ENCODE results near the gene PLXND1. TPM values are rescaled to one million over a fixed set of nuclear protein-coding genes. Genes with fewer than 3 reads are reported as not detected.

Gene PLXND1
- total RNA-seq, 1 experiment from 2014 or later: 22.0 TPM

GRCh38 chr3:129533406-129533805 lies 73.1 kb downstream of the PLXND1 start:
- peaks cover 8% of the 10 kb centered on the region for H3K4me1 Mint-ChIP-seq (ENCODE audit: low read depth, unreplicated experiment)
- no peak overlapping the region for H3K4me3 Mint-ChIP-seq (ENCODE audit: low read depth, unreplicated experiment)
- TF ChIP-seq CTCF (IDR thresholded peaks at IDR 0.05; ENCODE audit: unreplicated experiment): no peak
- CTCF ChIA-PET: no interaction called here
- DNase-seq: no peak
- H3K27ac Mint-ChIP-seq (ENCODE audit: unreplicated experiment): no peak overlapping the region
- no peaks in the 10 kb centered on the region for H3K9me3 Mint-ChIP-seq (ENCODE audit: low read depth, unreplicated experiment)
- H3K27me3 Mint-ChIP-seq (ENCODE audit: unreplicated experiment): peaks cover 52% of the 10 kb centered on the region
- no peaks in the 10 kb centered on the region for H3K36me3 Mint-ChIP-seq (ENCODE audit: insufficient read depth, unreplicated experiment)
- BruUV-seq (replicated peaks): no TSS peak
- intact Hi-C loops (cut with micrococcal nuclease; ENCODE audit: unreplicated experiment): no loop called here

GRCh38 chr3:129532261-129532660 lies 74.2 kb downstream of the PLXND1 start:
- peaks cover 52% of the 10 kb centered on the region for H3K27me3 Mint-ChIP-seq (ENCODE audit: unreplicated experiment)
- no peak for DNase-seq
- no peaks in the 10 kb centered on the region for H3K9me3 Mint-ChIP-seq (ENCODE audit: low read depth, unreplicated experiment)
- peaks cover 8% of the 10 kb centered on the region for H3K4me1 Mint-ChIP-seq (ENCODE audit: low read depth, unreplicated experiment)
- H3K36me3 Mint-ChIP-seq (ENCODE audit: insufficient read depth, unreplicated experiment): no peaks in the 10 kb centered on the region
- BruUV-seq (replicated peaks): no TSS peak
- CTCF ChIA-PET: no interaction called here
- no peak overlapping the region for H3K4me3 Mint-ChIP-seq (ENCODE audit: low read depth, unreplicated experiment)
- H3K27ac Mint-ChIP-seq (ENCODE audit: unreplicated experiment): no peak overlapping the region
- no peak for TF ChIP-seq CTCF (IDR thresholded peaks at IDR 0.05; ENCODE audit: unreplicated experiment)
- intact Hi-C loops (cut with micrococcal nuclease; ENCODE audit: unreplicated experiment): no loop called here

GRCh38 chr3:129531699-129532098 lies 74.8 kb downstream of the PLXND1 start:
- no peak for TF ChIP-seq CTCF (IDR thresholded peaks at IDR 0.05; ENCODE audit: unreplicated experiment)
- Mint-ChIP-seq H3K4me3 (ENCODE audit: low read depth, unreplicated experiment) (no peak overlapping the region), H3K27me3 (ENCODE audit: unreplicated experiment) (peaks cover 57% of the 10 kb centered on the region), H3K9me3 (ENCODE audit: low read depth, unreplicated experiment) (no peaks in the 10 kb centered on the region), H3K27ac (ENCODE audit: unreplicated experiment) (no peak overlapping the region), H3K4me1 (ENCODE audit: low read depth, unreplicated experiment) (peaks cover 8% of the 10 kb centered on the region), H3K36me3 (ENCODE audit: insufficient read depth, unreplicated experiment) (no peaks in the 10 kb centered on the region)
- BruUV-seq (replicated peaks): no TSS peak
- intact Hi-C loops (cut with micrococcal nuclease; ENCODE audit: unreplicated experiment): no loop called here
- CTCF ChIA-PET: no interaction called here
- DNase-seq: no peak

- no peaks in the 10 kb centered on the region for H3K9me3 Mint-ChIP-seq (ENCODE audit: low read depth, unreplicated experiment)
- peaks cover 58% of the 10 kb centered on the region for H3K27me3 Mint-ChIP-seq (ENCODE audit: unreplicated experiment)
- TF ChIP-seq CTCF (IDR thresholded peaks at IDR 0.05; ENCODE audit: unreplicated experiment): no peak
- intact Hi-C loops (cut with micrococcal nuclease; ENCODE audit: unreplicated experiment): no loop called here
- no peak overlapping the region for H3K4me3 Mint-ChIP-seq (ENCODE audit: low read depth, unreplicated experiment)
- peaks cover 8% of the 10 kb centered on the region for H3K4me1 Mint-ChIP-seq (ENCODE audit: low read depth, unreplicated experiment)
- no peak for DNase-seq
- CTCF ChIA-PET: no interaction called here
- H3K36me3 Mint-ChIP-seq (ENCODE audit: insufficient read depth, unreplicated experiment): no peaks in the 10 kb centered on the region
- H3K27ac Mint-ChIP-seq (ENCODE audit: unreplicated experiment): no peak overlapping the region
- no TSS peak for BruUV-seq (replicated peaks)
These were observed 75.7 kb downstream of the PLXND1 start for GRCh38 chr3:129530821-129531220.

All from Calu3 (cell line).